Liver (tissue), 9 donors: ENCODE measurements around the gene SMIM31. TPM values are rescaled to one million over a fixed set of nuclear protein-coding genes. Genes with fewer than 3 reads are reported as not detected.

Experiments used
- DNase-seq: peaks from one replicate; pipeline ENCODE4 v3.0.0-alpha.2; 2017; ENCODE audit warnings: low spot score
- H3K27ac ChIP-seq, 2 donors: one replicate each; pipeline ENCODE4 v1.7.0; 2013; ENCODE audit warnings: inconsistent platforms in 2 of 2, low read length in 2 of 2, control low read depth in 1 of 2, low read depth in 1 of 2, mild to moderate bottlenecking in 1 of 2
- H3K27me3 ChIP-seq, 4 donors: one replicate each; pipeline versions ENCODE4 v1.6.1 to v1.7.0; 2013; ENCODE audit warnings: low read length in 3 of 4, inconsistent platforms in 1 of 4, mild to moderate bottlenecking in 1 of 4, moderate library complexity in 1 of 4; ENCODE audit not compliant: control insufficient read depth in 4 of 4, insufficient read depth in 4 of 4
- H3K36me3 ChIP-seq, 4 donors: one replicate each; pipeline versions ENCODE4 v1.6.1 to v1.7.0; 2013; ENCODE audit warnings: low read length in 3 of 4, mild to moderate bottlenecking in 3 of 4, low read depth in 1 of 4, moderate library complexity in 1 of 4; ENCODE audit not compliant: control insufficient read depth in 4 of 4, insufficient read depth in 3 of 4
- H3K4me1 ChIP-seq, 4 donors: one replicate each; pipeline versions ENCODE4 v1.6.1 to v1.7.0; 2013; ENCODE audit warnings: low read length in 3 of 4, mild to moderate bottlenecking in 3 of 4, moderate library complexity in 1 of 4; ENCODE audit not compliant: control insufficient read depth in 4 of 4, insufficient read depth in 4 of 4
- H3K4me3 ChIP-seq, 3 donors: one replicate each; pipeline versions ENCODE4 v1.6.1 to v1.7.0; 2013; ENCODE audit warnings: low read length in 3 of 3, control low read depth in 1 of 3, low read depth in 1 of 3, mild to moderate bottlenecking in 1 of 3
- H3K9ac ChIP-seq, 2 donors: one replicate each; pipeline ENCODE4 v1.7.0; 2013; ENCODE audit warnings: low read length in 2 of 2, mild to moderate bottlenecking in 2 of 2, moderate library complexity in 2 of 2, control low read depth in 1 of 2, low read depth in 1 of 2
- H3K9me3 ChIP-seq, 4 donors: one replicate each; pipeline versions ENCODE4 v1.6.1 to v1.7.0; 2013; ENCODE audit warnings: low read length in 3 of 4; ENCODE audit not compliant: control insufficient read depth in 4 of 4
- EGR1 ChIP-seq, 2 donors: IDR thresholded peaks; 2 replicates each; pipeline ENCODE4 v1.6.1; 2016 to 2018; ENCODE audit warnings: antibody characterized with exemption in 2 of 2, low read depth in 2 of 2
- FOXA1 ChIP-seq: IDR thresholded peaks from 2 replicates; pipeline ENCODE4 v1.6.1; 2016; ENCODE audit warnings: antibody characterized with exemption
- FOXA2 ChIP-seq: IDR thresholded peaks from 2 replicates; pipeline ENCODE4 v1.6.1; 2016; ENCODE audit warnings: antibody characterized with exemption
- GABPA ChIP-seq, 2 donors: IDR thresholded peaks in 1 of 2; conservative IDR thresholded peaks in 1 of 2; 2 replicates each; pipeline ENCODE4 v1.6.1; 2016; ENCODE audit warnings: antibody characterized with exemption in 2 of 2, mild to moderate bottlenecking in 1 of 2, moderate library complexity in 1 of 2
- HNF4A ChIP-seq, 2 donors: conservative IDR thresholded peaks; 2 replicates each; pipeline ENCODE4 v1.6.1; 2016; ENCODE audit warnings: antibody characterized with exemption in 2 of 2, mild to moderate bottlenecking in 2 of 2
- HNF4G ChIP-seq: IDR thresholded peaks from 2 replicates; pipeline ENCODE4 v1.6.1; 2016; ENCODE audit warnings: antibody characterized with exemption
- JUND ChIP-seq, 2 donors: IDR thresholded peaks; 2 replicates each; pipeline ENCODE4 v1.6.1; 2016; ENCODE audit warnings: antibody characterized with exemption in 2 of 2
- NR2F2 ChIP-seq: IDR thresholded peaks from 2 replicates; pipeline ENCODE4 v1.6.1; 2016; ENCODE audit warnings: antibody characterized with exemption
- RAD21 ChIP-seq, 2 donors: IDR thresholded peaks; 2 replicates each; pipeline ENCODE4 v1.6.1; 2016; ENCODE audit warnings: antibody characterized with exemption in 2 of 2, mild to moderate bottlenecking in 2 of 2
- RXRA ChIP-seq, 2 donors: IDR thresholded peaks; 2 replicates each; pipeline ENCODE4 v1.6.1; 2017 to 2018; ENCODE audit warnings: antibody characterized with exemption in 2 of 2, mild to moderate bottlenecking in 1 of 2
- YY1 ChIP-seq: IDR thresholded peaks from 2 replicates; pipeline ENCODE4 v1.6.1; 2016; ENCODE audit warnings: antibody characterized with exemption, mild to moderate bottlenecking
- WGBS: extraction: QIAGEN DNeasy Blood & Tissue Kit; methylation state at CpG from one replicate; pipeline ENCODE4 v1.1.7; 2013; 5-methylcytosine and 5-hydroxymethylcytosine counted together
- polyA plus RNA-seq, 2 donors: library from polyadenylated mRNA; stranded (reverse) in 1 of 2; unstranded in 1 of 2; fragments of 200-250 nt in 1 of 2; fragments of >200 nt in 1 of 2; fragmentation: Nextera tagmentation in 1 of 2; extraction: Ambion mirVana in 1 of 2; gene quantifications; one replicate each; pipeline versions ENCODE4 v1.2.1 to v1.2.3, GENCODE V29; 2013 to 2015
- total RNA-seq, 2 donors: library from RNA; depleted of rRNA; stranded (reverse); fragments of >200 nt; gene quantifications; one replicate each; pipeline ENCODE4 v1.2.3, GENCODE V29; 2014
- TF ChIP-seq, protein P1 (sequence below): IDR thresholded peaks from 2 replicates; pipeline ENCODE4 v1.6.1; 2016; ENCODE audit warnings: antibody characterized with exemption
- TF ChIP-seq, protein P2 (sequence below): IDR thresholded peaks from 2 replicates; pipeline ENCODE4 v1.6.1; 2016; ENCODE audit warnings: antibody characterized with exemption
- TF ChIP-seq, protein P3 (sequence below): IDR thresholded peaks from 2 replicates; pipeline ENCODE4 v1.6.1; 2016; ENCODE audit warnings: antibody characterized with exemption, mild to moderate bottlenecking
- TF ChIP-seq, protein P4 (sequence below): fragments of 150-350 bp; IDR thresholded peaks from 2 replicates; pipeline ENCODE4 v1.5.1; 2017; ENCODE audit warnings: improper control_type of control experiment, low read depth, low read length; ENCODE audit not compliant: missing input control
- TF ChIP-seq, protein P5 (sequence below): IDR thresholded peaks from 2 replicates; pipeline ENCODE4 v1.6.1; 2016; ENCODE audit warnings: antibody characterized with exemption
- donor health status: healthy.
- donor health status: healthy.
- donor health status: healthy.
- donor health status: healthy.
- donor health status: healthy.

The SMIM31 gene
- total and polyA plus RNA-seq, 4 donors = not detected

DNA sequence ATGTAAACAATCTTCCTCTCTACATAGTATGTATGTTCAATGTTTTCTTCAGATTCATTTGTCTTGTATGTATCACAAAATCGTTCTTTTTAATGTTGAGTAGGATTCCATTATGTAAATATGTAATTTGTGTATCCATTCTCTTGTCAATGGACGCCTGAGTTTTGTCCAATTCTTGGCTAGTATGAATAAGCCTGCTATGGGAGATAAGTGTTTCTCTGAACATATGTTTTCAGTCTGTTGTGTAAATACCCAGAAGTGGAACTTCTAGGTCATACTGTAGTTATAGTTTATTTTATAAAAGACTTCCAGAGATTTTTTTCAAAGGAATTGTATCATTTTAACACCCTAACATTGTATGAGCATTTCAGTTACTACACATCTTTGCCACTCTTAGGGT is 2.8 kb downstream of the SMIM31 start:
- TF ChIP-seq GABPA (IDR thresholded peaks at IDR 0.05 in 1 of 2, conservative IDR thresholded peaks at IDR 0.05 in 1 of 2) = no peak
- WGBS = 49% methylated on average over 2 of the region's 2 CpGs
- peaks cover 0 to 3% (median 0%) of the 10 kb centered on the region in 4 donors for H3K4me1 ChIP-seq
- H3K27me3 ChIP-seq = no peaks in the 10 kb centered on the region
- no peak overlapping the region for H3K27ac ChIP-seq
- DNase-seq = no peak
- no peak overlapping the region for H3K4me3 ChIP-seq
- no peaks in the 10 kb centered on the region for H3K36me3 ChIP-seq
- H3K9me3 ChIP-seq = no peaks in the 10 kb centered on the region
- no peak overlapping the region for H3K9ac ChIP-seq

DNA sequence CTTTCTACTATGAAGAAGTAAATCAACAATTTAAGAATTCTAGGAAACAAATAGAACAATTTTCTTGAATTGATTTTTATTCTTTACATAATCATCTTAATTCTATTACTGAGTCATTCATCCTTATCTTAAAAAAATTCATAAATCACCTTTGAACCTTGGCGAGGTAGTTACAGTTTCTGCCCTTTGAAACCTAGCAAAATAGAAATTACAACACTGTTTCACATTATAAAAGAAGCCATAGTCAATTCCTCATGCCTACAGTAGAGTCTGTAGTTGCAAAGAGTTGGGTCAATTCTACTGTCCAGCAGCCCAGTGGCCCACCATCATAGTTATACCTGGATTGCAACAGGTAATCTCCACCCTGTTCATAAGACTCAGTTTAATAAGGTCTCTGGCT is 7.3 kb downstream of the SMIM31 start:
- Histone ChIP-seq H3K36me3 (no peaks in the 10 kb centered on the region), H3K4me1 (peaks cover 0 to 3% (median 0%) of the 10 kb centered on the region in 4 donors), H3K9ac (no peak overlapping the region), H3K27ac (no peak overlapping the region), H3K4me3 (no peak overlapping the region), H3K9me3 (no peaks in the 10 kb centered on the region), H3K27me3 (no peaks in the 10 kb centered on the region)
- TF ChIP-seq HNF4A (conservative IDR thresholded peaks at IDR 0.05) = no peak
- no peak for TF ChIP-seq NR2F2
- TF ChIP-seq, protein P1, sequence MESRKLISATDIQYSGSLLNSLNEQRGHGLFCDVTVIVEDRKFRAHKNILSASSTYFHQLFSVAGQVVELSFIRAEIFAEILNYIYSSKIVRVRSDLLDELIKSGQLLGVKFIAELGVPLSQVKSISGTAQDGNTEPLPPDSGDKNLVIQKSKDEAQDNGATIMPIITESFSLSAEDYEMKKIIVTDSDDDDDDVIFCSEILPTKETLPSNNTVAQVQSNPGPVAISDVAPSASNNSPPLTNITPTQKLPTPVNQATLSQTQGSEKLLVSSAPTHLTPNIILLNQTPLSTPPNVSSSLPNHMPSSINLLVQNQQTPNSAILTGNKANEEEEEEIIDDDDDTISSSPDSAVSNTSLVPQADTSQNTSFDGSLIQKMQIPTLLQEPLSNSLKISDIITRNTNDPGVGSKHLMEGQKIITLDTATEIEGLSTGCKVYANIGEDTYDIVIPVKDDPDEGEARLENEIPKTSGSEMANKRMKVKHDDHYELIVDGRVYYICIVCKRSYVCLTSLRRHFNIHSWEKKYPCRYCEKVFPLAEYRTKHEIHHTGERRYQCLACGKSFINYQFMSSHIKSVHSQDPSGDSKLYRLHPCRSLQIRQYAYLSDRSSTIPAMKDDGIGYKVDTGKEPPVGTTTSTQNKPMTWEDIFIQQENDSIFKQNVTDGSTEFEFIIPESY = no peak
- TF ChIP-seq, protein P2, sequence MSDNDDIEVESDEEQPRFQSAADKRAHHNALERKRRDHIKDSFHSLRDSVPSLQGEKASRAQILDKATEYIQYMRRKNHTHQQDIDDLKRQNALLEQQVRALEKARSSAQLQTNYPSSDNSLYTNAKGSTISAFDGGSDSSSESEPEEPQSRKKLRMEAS = no peak
- TF ChIP-seq, protein P3, sequence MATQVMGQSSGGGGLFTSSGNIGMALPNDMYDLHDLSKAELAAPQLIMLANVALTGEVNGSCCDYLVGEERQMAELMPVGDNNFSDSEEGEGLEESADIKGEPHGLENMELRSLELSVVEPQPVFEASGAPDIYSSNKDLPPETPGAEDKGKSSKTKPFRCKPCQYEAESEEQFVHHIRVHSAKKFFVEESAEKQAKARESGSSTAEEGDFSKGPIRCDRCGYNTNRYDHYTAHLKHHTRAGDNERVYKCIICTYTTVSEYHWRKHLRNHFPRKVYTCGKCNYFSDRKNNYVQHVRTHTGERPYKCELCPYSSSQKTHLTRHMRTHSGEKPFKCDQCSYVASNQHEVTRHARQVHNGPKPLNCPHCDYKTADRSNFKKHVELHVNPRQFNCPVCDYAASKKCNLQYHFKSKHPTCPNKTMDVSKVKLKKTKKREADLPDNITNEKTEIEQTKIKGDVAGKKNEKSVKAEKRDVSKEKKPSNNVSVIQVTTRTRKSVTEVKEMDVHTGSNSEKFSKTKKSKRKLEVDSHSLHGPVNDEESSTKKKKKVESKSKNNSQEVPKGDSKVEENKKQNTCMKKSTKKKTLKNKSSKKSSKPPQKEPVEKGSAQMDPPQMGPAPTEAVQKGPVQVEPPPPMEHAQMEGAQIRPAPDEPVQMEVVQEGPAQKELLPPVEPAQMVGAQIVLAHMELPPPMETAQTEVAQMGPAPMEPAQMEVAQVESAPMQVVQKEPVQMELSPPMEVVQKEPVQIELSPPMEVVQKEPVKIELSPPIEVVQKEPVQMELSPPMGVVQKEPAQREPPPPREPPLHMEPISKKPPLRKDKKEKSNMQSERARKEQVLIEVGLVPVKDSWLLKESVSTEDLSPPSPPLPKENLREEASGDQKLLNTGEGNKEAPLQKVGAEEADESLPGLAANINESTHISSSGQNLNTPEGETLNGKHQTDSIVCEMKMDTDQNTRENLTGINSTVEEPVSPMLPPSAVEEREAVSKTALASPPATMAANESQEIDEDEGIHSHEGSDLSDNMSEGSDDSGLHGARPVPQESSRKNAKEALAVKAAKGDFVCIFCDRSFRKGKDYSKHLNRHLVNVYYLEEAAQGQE = no peak
- no peak for TF ChIP-seq YY1
- no peak for TF ChIP-seq RXRA (IDR thresholded peaks at IDR 0.05)
- DNase-seq = no peak
- 46% methylated on average over 1 of the region's 1 CpG for WGBS

DNA sequence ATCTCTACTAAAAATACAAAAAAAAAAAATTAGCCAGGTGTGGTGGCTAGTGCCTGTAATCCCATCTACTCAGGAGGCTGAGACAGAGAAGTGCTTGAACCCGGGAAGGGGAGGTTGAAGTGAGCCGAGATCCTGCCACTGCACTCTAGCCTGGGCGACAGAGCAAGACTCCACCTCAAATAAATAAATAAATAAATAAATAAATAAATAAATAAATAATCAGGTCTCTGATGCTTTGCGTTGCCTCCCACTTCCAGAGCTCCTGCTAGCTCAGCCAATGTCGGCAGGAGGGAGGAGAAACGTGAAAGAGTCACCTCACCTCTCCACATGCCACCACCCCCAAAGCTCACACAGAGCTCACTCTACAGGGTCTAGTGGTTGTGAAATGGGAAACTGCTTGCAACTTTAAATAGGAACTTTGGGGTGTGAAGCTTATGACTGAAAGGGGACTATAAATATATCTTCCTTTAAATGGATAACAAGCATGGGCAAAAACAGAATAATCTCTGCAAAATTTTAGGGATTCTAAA is 7.9 kb downstream of the SMIM31 start:
- no peak for DNase-seq
- Histone ChIP-seq H3K4me1 (peaks cover 0 to 3% (median 0%) of the 10 kb centered on the region in 4 donors), H3K27ac (no peak overlapping the region), H3K9ac (no peak overlapping the region), H3K9me3 (no peaks in the 10 kb centered on the region), H3K27me3 (no peaks in the 10 kb centered on the region), H3K4me3 (no peak overlapping the region), H3K36me3 (no peaks in the 10 kb centered on the region)
- WGBS = 88% methylated on average over 6 of the region's 6 CpGs
- TF ChIP-seq RAD21 (IDR thresholded peaks at IDR 0.05) (no peak), RXRA (IDR thresholded peaks at IDR 0.05) (no peak), JUND (IDR thresholded peaks at IDR 0.05) (no peak), FOXA1 (no peak), EGR1 (IDR thresholded peaks at IDR 0.05; ENCODE audit: low read depth in 2 of 2) (no peak), NR2F2 (no peak), HNF4G (no peak), HNF4A (conservative IDR thresholded peaks at IDR 0.05) (no peak), FOXA2 (no peak)
- TF ChIP-seq, protein P4, sequence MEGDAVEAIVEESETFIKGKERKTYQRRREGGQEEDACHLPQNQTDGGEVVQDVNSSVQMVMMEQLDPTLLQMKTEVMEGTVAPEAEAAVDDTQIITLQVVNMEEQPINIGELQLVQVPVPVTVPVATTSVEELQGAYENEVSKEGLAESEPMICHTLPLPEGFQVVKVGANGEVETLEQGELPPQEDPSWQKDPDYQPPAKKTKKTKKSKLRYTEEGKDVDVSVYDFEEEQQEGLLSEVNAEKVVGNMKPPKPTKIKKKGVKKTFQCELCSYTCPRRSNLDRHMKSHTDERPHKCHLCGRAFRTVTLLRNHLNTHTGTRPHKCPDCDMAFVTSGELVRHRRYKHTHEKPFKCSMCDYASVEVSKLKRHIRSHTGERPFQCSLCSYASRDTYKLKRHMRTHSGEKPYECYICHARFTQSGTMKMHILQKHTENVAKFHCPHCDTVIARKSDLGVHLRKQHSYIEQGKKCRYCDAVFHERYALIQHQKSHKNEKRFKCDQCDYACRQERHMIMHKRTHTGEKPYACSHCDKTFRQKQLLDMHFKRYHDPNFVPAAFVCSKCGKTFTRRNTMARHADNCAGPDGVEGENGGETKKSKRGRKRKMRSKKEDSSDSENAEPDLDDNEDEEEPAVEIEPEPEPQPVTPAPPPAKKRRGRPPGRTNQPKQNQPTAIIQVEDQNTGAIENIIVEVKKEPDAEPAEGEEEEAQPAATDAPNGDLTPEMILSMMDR = no peak
- TF ChIP-seq, protein P3 = no peak
- TF ChIP-seq, protein P5, sequence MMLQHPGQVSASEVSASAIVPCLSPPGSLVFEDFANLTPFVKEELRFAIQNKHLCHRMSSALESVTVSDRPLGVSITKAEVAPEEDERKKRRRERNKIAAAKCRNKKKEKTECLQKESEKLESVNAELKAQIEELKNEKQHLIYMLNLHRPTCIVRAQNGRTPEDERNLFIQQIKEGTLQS = no peak
